SH-SY5Y (cell line): Measurements from ENCODE around the gene ETV1.

Experiments
- GATA2 ChIP-seq: IDR thresholded peaks from 2 replicates; pipeline ENCODE4 v1.6.1; 2011; ENCODE audit warnings: mild to moderate bottlenecking, low read depth, low read length
- GATA3 ChIP-seq: IDR thresholded peaks from 2 replicates; pipeline ENCODE4 v1.6.1; 2011; ENCODE audit warnings: low read depth, mild to moderate bottlenecking, low read length, moderate library complexity

GRCh38 chr7:14020339-14020900 is 31.0 kb upstream of the ETV1 start:
- TF ChIP-seq GATA2, result no peak
- TF ChIP-seq GATA3, result no peak
